Testis (tissue), 2 donors: Measurements from ENCODE around the gene CRTAC1.

Source experiments
- CTCF ChIP-seq, 3 experiments: fragments of 450-650 bp in 2 of 3; fragments of 200-600 bp in 1 of 3; sonication (generic) in 1 of 3; IDR thresholded peaks; one replicate each; pipeline ENCODE4 v1.5.1; 2016 to 2019; ENCODE audit warnings: antibody characterized with exemption in 3 of 3, mild to moderate bottlenecking in 2 of 3, moderate library complexity in 1 of 3
- POLR2A ChIP-seq: fragments of 450-650 bp; IDR thresholded peaks from one replicate; pipeline ENCODE4 v1.6.1; 2017; ENCODE audit warnings: antibody characterized with exemption, mild to moderate bottlenecking, moderate library complexity

- TF ChIP-seq CTCF (IDR thresholded peaks at IDR 0.05) (no peak), POLR2A (no peak)
Measured at GRCh38 chr10:97876402-97876801, 154.0 kb downstream of the CRTAC1 start.
